Esophagus (tissue), 2 donors: ENCODE data around the gene INTS6L. TPM values are rescaled to one million over a fixed set of nuclear protein-coding genes. Genes with fewer than 3 reads are reported as not detected.

Experiments used
- H3K27ac ChIP-seq, 2 donors: one replicate each; pipeline ENCODE4 v1.5.1; 2013; ENCODE audit warnings: low read depth in 2 of 2, mild to moderate bottlenecking in 2 of 2, inconsistent platforms in 1 of 2, low read length in 1 of 2, moderate library complexity in 1 of 2
- H3K27me3 ChIP-seq, 2 donors: one replicate each; pipeline ENCODE4 v1.6.1; 2013; ENCODE audit warnings: low read length in 2 of 2, control low read depth in 1 of 2, mild to moderate bottlenecking in 1 of 2; ENCODE audit not compliant: insufficient read depth in 2 of 2, control insufficient read depth in 1 of 2
- H3K36me3 ChIP-seq, 2 donors: one replicate each; pipeline ENCODE4 v1.6.1; 2013; ENCODE audit warnings: low read length in 1 of 2; ENCODE audit not compliant: control insufficient read depth in 2 of 2, insufficient read depth in 2 of 2
- H3K4me1 ChIP-seq, 2 donors: one replicate each; pipeline ENCODE4 v1.6.1; 2013; ENCODE audit warnings: low read length in 1 of 2; ENCODE audit not compliant: control insufficient read depth in 2 of 2, insufficient read depth in 2 of 2
- H3K4me3 ChIP-seq, 2 donors: one replicate each; pipeline ENCODE4 v1.5.1; 2013; ENCODE audit warnings: low read length in 2 of 2, mild to moderate bottlenecking in 2 of 2, low read depth in 1 of 2, moderate library complexity in 1 of 2
- H3K9me3 ChIP-seq, 2 donors: one replicate each; pipeline ENCODE4 v1.6.1; 2013; ENCODE audit warnings: mild to moderate bottlenecking in 2 of 2, low read depth in 1 of 2, low read length in 1 of 2, moderate library complexity in 1 of 2; ENCODE audit not compliant: control insufficient read depth in 2 of 2, insufficient read depth in 1 of 2
- WGBS, 2 donors: extraction: QIAGEN DNeasy Blood & Tissue Kit; methylation state at CpG; one replicate each; pipeline ENCODE4 v1.1.7; 2013; 5-methylcytosine and 5-hydroxymethylcytosine counted together
- polyA plus RNA-seq, 2 donors: library from polyadenylated mRNA; stranded (reverse); fragments of 200-250 nt; gene quantifications; one replicate each; pipeline ENCODE4 v1.2.3, GENCODE V29; 2013
- donor health status: healthy with polysubstance abuse.
- donor health status: Bipolar disorder and iron deficiency.

Gene INTS6L
- polyA plus RNA-seq, 2 donors, result 5.1 to 12.6 TPM

DNA sequence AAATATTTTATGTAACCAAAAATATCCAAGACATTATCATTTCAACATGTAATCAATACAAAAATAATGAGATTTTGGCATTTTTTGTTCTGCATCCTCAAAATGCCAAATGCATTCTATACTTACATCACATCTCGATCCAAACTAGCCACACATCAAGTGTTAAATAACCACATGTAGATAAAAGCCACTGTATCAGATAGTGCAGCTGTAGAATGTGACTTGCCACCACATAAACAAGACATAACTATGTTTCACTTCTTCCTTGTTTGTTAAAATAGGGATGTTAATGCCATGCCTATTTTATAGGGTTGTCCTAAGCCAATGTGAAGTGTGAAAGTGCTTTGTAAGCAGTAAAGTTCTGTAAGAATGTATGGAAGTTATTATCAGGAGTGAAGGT, 20.9 kb downstream of the INTS6L start:
- peaks cover 0 to 2% of the 10 kb centered on the region in 2 donors for H3K4me1 ChIP-seq
- no peaks in the 10 kb centered on the region for H3K27me3 ChIP-seq
- WGBS, 2 donors, result 70 to 89% methylated on average over 1 of the region's 1 CpG
- H3K4me3 ChIP-seq, result no peak overlapping the region
- H3K9me3 ChIP-seq, result no peaks in the 10 kb centered on the region
- H3K27ac ChIP-seq, result no peak overlapping the region
- H3K36me3 ChIP-seq, result no peaks in the 10 kb centered on the region

DNA sequence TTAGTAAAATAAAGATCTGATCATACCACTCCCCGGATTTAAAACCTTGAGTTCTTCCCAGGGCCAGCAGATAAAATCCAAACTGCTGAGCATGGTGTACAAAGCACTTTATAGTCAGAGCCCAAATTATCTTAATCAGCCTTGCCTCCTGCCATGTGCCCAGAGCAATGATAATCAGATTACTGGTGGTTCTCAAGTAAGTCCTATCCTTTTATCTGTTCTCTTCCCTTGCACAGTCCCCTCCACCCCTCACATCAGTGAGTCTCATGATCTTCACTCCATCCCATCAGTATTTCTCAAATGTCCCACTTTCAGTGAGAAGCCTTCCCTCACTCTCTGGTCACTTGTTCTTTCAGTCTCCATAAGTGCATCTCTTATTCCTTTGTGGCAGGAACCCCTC, 22.7 kb downstream of the INTS6L start:
- H3K4me1 ChIP-seq, result peaks cover 0 to 2% of the 10 kb centered on the region in 2 donors
- no peak overlapping the region for H3K27ac ChIP-seq
- H3K4me3 ChIP-seq, result no peak overlapping the region
- no peaks in the 10 kb centered on the region for H3K27me3 ChIP-seq
- 78 to 94% methylated on average over 1 of the region's 1 CpG for WGBS, 2 donors
- no peaks in the 10 kb centered on the region for H3K9me3 ChIP-seq
- no peaks in the 10 kb centered on the region for H3K36me3 ChIP-seq

DNA sequence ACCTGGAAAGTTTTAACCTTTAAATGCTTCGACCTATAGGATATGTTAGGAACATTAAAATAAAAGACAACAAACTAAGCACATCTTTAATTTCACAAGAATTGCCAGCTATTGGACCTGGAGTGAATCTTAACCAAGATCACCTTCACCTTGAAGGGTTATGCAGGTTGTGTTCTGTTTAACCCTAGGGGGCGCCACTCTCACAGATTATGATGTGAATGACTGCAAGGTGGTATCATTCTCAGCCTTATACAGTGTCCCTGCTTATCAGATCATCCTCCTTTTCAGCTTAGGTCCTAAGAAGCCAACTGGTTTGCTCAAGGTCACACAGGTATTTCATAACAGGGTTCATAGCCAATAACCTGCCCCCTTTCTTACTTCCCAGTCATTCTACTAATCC, 23.5 kb downstream of the INTS6L start:
- Histone ChIP-seq H3K4me1 (peaks cover 0 to 2% of the 10 kb centered on the region in 2 donors), H3K9me3 (no peaks in the 10 kb centered on the region), H3K36me3 (no peaks in the 10 kb centered on the region), H3K27ac (no peak overlapping the region), H3K27me3 (no peaks in the 10 kb centered on the region), H3K4me3 (no peak overlapping the region)
- WGBS, 2 donors, result 34 to 62% methylated on average over 2 of the region's 2 CpGs

DNA sequence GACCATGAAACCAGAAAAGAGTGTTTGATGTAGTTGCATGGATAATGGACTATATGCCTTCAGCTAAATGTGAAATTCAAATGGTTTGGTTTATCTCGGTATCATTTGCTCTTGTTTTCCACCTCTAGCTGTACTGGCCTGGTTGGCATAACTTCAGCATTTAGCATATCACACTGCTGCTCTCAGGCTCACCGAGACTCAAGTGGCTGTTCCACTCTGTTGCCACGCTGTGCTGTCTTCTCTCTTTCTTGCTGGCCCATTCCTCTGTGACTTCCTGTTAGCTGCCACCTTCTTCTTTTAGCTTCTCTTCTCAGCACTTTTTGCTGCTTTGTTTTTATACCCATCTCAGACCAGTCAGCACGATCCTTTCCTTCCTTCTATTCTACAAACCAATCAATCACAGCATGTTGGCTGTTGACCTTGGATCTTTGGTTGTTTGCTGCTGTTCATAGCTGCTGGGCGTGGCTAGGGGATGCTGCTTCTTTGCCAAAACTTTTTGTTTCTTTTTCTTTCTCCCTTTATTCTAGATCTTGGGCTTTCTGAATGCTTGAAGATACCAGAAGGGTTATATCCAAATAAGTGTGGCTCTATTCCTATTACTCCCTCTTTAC, 24.0 kb downstream of the INTS6L start:
- Histone ChIP-seq H3K4me1 (peaks cover 0 to 2% of the 10 kb centered on the region in 2 donors), H3K27me3 (no peaks in the 10 kb centered on the region), H3K4me3 (no peak overlapping the region), H3K9me3 (no peaks in the 10 kb centered on the region), H3K36me3 (no peaks in the 10 kb centered on the region), H3K27ac (peak overlapping the region in 1 of 2 donors; percentile 49)
- 38 to 44% methylated on average over 5 of the region's 5 CpGs for WGBS, 2 donors

DNA sequence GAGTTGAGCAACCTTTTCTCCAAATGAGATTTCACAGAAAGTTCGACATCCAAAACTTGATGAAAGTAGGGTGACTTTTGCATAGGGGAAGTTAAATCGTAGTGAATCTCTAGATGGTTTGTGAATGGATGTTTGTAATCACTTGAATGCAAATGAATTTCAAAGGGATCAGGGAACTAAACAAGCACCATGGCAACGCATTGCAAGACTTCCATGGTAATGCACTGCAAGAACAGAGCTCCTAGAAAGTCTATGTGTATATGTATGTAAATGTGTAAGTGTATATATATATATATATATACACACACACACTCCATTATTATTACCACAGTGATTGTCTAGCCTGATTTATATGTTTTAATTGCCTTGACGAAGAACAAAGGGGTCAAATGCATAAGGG, 27.3 kb downstream of the INTS6L start:
- no peaks in the 10 kb centered on the region for H3K27me3 ChIP-seq
- H3K4me1 ChIP-seq, result peaks cover 0 to 2% of the 10 kb centered on the region in 2 donors
- WGBS, 2 donors, result 67 to 85% methylated on average over 4 of the region's 4 CpGs
- no peaks in the 10 kb centered on the region for H3K9me3 ChIP-seq
- H3K27ac ChIP-seq, result no peak overlapping the region
- no peak overlapping the region for H3K4me3 ChIP-seq
- H3K36me3 ChIP-seq, result no peaks in the 10 kb centered on the region

DNA sequence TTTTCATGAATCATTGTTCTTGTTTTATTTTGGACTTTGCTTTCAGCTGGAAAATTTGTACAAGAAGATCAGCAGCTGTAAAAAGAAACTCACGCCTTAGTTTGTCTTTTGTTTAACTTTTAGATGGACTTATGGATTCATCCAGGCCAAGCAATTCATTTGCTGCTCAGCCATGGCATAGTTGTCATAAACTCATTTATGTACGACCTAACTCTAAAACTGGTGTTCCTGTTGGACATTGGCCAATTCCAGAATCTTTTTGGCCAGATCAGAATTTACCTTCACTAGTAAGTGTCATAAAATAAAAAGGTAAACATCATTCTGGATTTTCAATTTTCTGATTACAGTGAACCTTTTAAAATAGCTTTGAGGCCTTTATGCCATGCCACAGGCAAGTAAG, 29.1 kb downstream of the INTS6L start:
- Histone ChIP-seq H3K27me3 (no peaks in the 10 kb centered on the region), H3K27ac (no peak overlapping the region), H3K36me3 (no peaks in the 10 kb centered on the region), H3K4me1 (no peaks in the 10 kb centered on the region), H3K9me3 (no peaks in the 10 kb centered on the region), H3K4me3 (no peak overlapping the region)
- WGBS, 2 donors, result 51 to 70% methylated on average over 2 of the region's 2 CpGs

DNA sequence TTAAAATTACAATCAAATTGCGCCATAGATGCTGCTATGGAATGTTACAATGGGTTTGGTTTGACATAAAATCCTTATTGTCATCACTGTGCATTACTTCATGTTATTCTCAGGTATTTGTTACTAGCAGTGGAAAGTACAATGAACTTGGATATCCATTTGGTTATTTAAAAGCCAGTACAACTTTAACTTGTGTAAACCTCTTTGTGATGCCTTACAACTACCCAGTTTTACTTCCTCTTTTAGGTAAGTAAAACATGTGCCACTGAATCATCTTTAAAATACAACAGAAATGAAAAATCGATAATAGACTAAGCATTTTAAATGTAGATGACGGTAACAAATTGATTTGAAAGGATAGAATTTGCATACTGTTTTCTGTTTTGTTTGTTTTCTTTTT, 35.6 kb downstream of the INTS6L start:
- H3K36me3 ChIP-seq, result no peaks in the 10 kb centered on the region
- no peaks in the 10 kb centered on the region for H3K9me3 ChIP-seq
- no peaks in the 10 kb centered on the region for H3K27me3 ChIP-seq
- no peak overlapping the region for H3K27ac ChIP-seq
- H3K4me1 ChIP-seq, result no peaks in the 10 kb centered on the region
- 79 to 90% methylated on average over 3 of the region's 3 CpGs for WGBS, 2 donors
- H3K4me3 ChIP-seq, result no peak overlapping the region

DNA sequence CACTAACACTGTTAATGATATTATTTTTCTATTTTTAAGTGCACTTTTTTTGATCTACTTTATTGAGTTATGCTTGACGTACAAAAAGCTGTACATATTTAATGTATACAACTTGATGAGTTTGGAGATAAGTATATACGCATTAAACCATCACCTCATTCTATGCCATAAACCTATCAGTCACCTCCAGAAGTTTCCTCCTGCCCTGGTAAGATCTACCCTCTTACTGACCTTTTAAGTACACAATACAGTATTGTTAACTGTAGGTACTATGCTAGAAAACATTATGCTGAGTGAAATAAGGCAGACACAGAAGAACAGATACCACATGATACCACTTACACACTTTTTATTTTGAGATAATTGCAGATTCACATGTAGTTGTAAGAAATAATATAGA, 36.9 kb downstream of the INTS6L start:
- no peaks in the 10 kb centered on the region for H3K27me3 ChIP-seq
- H3K36me3 ChIP-seq, result no peaks in the 10 kb centered on the region
- no peak overlapping the region for H3K4me3 ChIP-seq
- H3K4me1 ChIP-seq, result no peaks in the 10 kb centered on the region
- 89 to 95% methylated on average over 2 of the region's 2 CpGs for WGBS, 2 donors
- H3K9me3 ChIP-seq, result no peaks in the 10 kb centered on the region
- H3K27ac ChIP-seq, result no peak overlapping the region

DNA sequence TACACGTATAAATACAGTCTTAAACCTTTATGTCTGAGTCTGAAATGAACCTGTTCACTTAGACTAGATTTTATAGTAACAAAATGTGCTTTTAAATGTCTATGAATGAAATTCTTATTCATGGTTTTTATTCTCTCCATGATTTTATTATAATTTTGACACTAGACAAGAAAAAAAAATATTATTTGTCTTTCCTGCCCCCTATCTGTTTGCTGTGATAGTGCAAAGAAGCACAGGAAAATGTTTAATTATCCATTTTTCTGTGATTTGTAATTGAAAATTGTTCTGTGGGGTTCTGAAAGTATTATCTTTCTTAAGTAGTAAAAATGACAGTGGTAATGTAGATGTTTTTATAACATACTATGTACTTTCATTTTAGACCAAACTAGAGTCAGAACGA, 52.0 kb downstream of the INTS6L start:
- 73 to 92% methylated on average over 2 of the region's 2 CpGs for WGBS, 2 donors
- no peak overlapping the region for H3K4me3 ChIP-seq
- no peaks in the 10 kb centered on the region for H3K9me3 ChIP-seq
- no peaks in the 10 kb centered on the region for H3K27me3 ChIP-seq
- no peak overlapping the region for H3K27ac ChIP-seq
- H3K4me1 ChIP-seq, result no peaks in the 10 kb centered on the region
- peaks cover 3 to 4% of the 10 kb centered on the region in 2 donors for H3K36me3 ChIP-seq

DNA sequence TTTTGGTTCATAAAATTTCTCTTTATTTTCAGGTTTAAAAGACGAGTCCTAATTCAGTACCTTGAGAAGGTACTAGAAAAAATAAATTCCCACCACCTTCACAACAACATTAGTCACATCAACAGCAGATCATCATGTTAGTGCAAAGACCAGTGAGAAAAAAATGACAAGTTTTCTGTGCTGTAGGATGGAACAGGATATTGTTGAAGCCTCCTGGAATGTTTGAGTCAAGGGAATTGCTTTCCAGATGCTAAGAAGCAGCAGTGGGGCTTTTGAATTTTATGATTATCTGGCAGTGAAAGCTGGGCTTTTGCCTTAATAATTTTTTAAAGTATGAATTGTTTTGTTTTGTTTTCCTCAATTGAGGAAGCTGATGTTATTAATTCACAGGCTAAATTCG, 61.0 kb downstream of the INTS6L start:
- Histone ChIP-seq H3K4me3 (no peak overlapping the region), H3K27me3 (no peaks in the 10 kb centered on the region), H3K9me3 (no peaks in the 10 kb centered on the region), H3K27ac (no peak overlapping the region), H3K36me3 (peaks cover 3 to 5% of the 10 kb centered on the region in 2 donors), H3K4me1 (no peaks in the 10 kb centered on the region)
- WGBS, 2 donors, result 63 to 68% methylated on average over 2 of the region's 2 CpGs
